ENCODE measurements around the gene NPAS3.

The NPAS3 gene

GRCh38 chr14:33660248-33660647 lies 721.6 kb downstream of the NPAS3 start:
- no peak overlapping the region for H3K4me2 ChIP-seq (ENCODE audit: low read depth, low read length)
- no peaks in the 10 kb centered on the region for H3K9me2 ChIP-seq (replicated peaks; ENCODE audit: insufficient read depth, low read length)
- H3K4me1 ChIP-seq (ENCODE audit: low read length), result no peaks in the 10 kb centered on the region
- no peak overlapping the region for H3K9ac ChIP-seq (ENCODE audit: low read length)
- no peak overlapping the region for H3K27ac ChIP-seq (ENCODE audit: low read length)
- H2AFZ ChIP-seq (ENCODE audit: low read length), result no peak overlapping the region
- H3K79me2 ChIP-seq (ENCODE audit: low read length), result no peaks in the 10 kb centered on the region
- TF ChIP-seq EZH2phosphoT487 (IDR thresholded peaks at IDR 0.05; ENCODE audit: low read length), result no peak
- no peak for TF ChIP-seq CTCF (IDR thresholded peaks at IDR 0.05; ENCODE audit: low read length)
- TF ChIP-seq EZH2 (optimal IDR thresholded peaks at IDR 0.05; ENCODE audit: low read depth, low read length), result no peak
- H3K9me3 ChIP-seq (replicated peaks; ENCODE audit: insufficient read depth, low read length), result no peaks in the 10 kb centered on the region
- no peaks in the 10 kb centered on the region for H3F3A ChIP-seq (ENCODE audit: insufficient read depth, low read length)
- no peaks in the 10 kb centered on the region for H4K20me1 ChIP-seq (ENCODE audit: insufficient read depth, low read length)
- DNase-seq, result no peak
- H3K27me3 ChIP-seq (replicated peaks; ENCODE audit: insufficient read depth, low read length), result no peaks in the 10 kb centered on the region
- no peaks in the 10 kb centered on the region for H3K36me3 ChIP-seq (replicated peaks; ENCODE audit: insufficient read depth, low read length)
- no peak overlapping the region for H3K4me3 ChIP-seq (ENCODE audit: low read length)

GRCh38 chr14:33661101-33661500 lies 722.4 kb downstream of the NPAS3 start:
- TF ChIP-seq EZH2phosphoT487 (IDR thresholded peaks at IDR 0.05; ENCODE audit: low read length) (no peak), EZH2 (optimal IDR thresholded peaks at IDR 0.05; ENCODE audit: low read depth, low read length) (no peak), CTCF (IDR thresholded peaks at IDR 0.05; ENCODE audit: low read length) (no peak)
- Histone ChIP-seq H2AFZ (ENCODE audit: low read length) (no peak overlapping the region), H3K4me3 (ENCODE audit: low read length) (no peak overlapping the region), H3K4me2 (ENCODE audit: low read depth, low read length) (no peak overlapping the region), H3K9me2 (replicated peaks; ENCODE audit: insufficient read depth, low read length) (no peaks in the 10 kb centered on the region), H3K27me3 (replicated peaks; ENCODE audit: insufficient read depth, low read length) (no peaks in the 10 kb centered on the region), H3K9ac (ENCODE audit: low read length) (no peak overlapping the region), H3F3A (ENCODE audit: insufficient read depth, low read length) (no peaks in the 10 kb centered on the region), H4K20me1 (ENCODE audit: insufficient read depth, low read length) (no peaks in the 10 kb centered on the region), H3K9me3 (replicated peaks; ENCODE audit: insufficient read depth, low read length) (no peaks in the 10 kb centered on the region), H3K36me3 (replicated peaks; ENCODE audit: insufficient read depth, low read length) (no peaks in the 10 kb centered on the region), H3K4me1 (ENCODE audit: low read length) (no peaks in the 10 kb centered on the region), H3K27ac (ENCODE audit: low read length) (no peak overlapping the region), H3K79me2 (ENCODE audit: low read length) (no peaks in the 10 kb centered on the region)
- DNase-seq, result no peak

GRCh38 chr14:33668066-33668465 lies 729.4 kb downstream of the NPAS3 start:
- H3K27ac ChIP-seq (ENCODE audit: low read length), result no peak overlapping the region

More at GRCh38 chr14:33668066-33668465, 729.4 kb downstream of the NPAS3 start:
- H3K9me3 ChIP-seq (replicated peaks; ENCODE audit: insufficient read depth, low read length), result no peaks in the 10 kb centered on the region
- no peak overlapping the region for H3K4me2 ChIP-seq (ENCODE audit: low read depth, low read length)
- H3F3A ChIP-seq (ENCODE audit: insufficient read depth, low read length), result no peaks in the 10 kb centered on the region
- no peaks in the 10 kb centered on the region for H3K79me2 ChIP-seq (ENCODE audit: low read length)
- H2AFZ ChIP-seq (ENCODE audit: low read length), result no peak overlapping the region
- no peaks in the 10 kb centered on the region for H3K4me1 ChIP-seq (ENCODE audit: low read length)
- H4K20me1 ChIP-seq (ENCODE audit: insufficient read depth, low read length), result no peaks in the 10 kb centered on the region
- H3K9ac ChIP-seq (ENCODE audit: low read length), result no peak overlapping the region
- no peak for DNase-seq
- no peaks in the 10 kb centered on the region for H3K9me2 ChIP-seq (replicated peaks; ENCODE audit: insufficient read depth, low read length)
- TF ChIP-seq CTCF (IDR thresholded peaks at IDR 0.05; ENCODE audit: low read length) (no peak), EZH2phosphoT487 (IDR thresholded peaks at IDR 0.05; ENCODE audit: low read length) (no peak), EZH2 (optimal IDR thresholded peaks at IDR 0.05; ENCODE audit: low read depth, low read length) (no peak)
- no peak overlapping the region for H3K4me3 ChIP-seq (ENCODE audit: low read length)
- H3K27me3 ChIP-seq (replicated peaks; ENCODE audit: insufficient read depth, low read length), result no peaks in the 10 kb centered on the region
- no peaks in the 10 kb centered on the region for H3K36me3 ChIP-seq (replicated peaks; ENCODE audit: insufficient read depth, low read length)
